Neural progenitor cell (in vitro differentiated cells): ENCODE data around the gene AATK. TPM values are rescaled to one million over a fixed set of nuclear protein-coding genes. Genes with fewer than 3 reads are reported as not detected.

ENCODE experiments used
- DNase-seq: peaks from one replicate; pipeline ENCODE4 v3.0.0-alpha.2; 2016; ENCODE audit warnings: low spot score
- H2AFZ ChIP-seq: fragments of 200-600 bp; sonication (generic); replicated peaks from 2 replicates; pipeline ENCODE4 v1.6.1; 2016; ENCODE audit warnings: antibody characterized with exemption
- H3F3A ChIP-seq: fragments of 200-600 bp; sonication (generic); 2 replicates; pipeline ENCODE4 v1.6.1; 2016; ENCODE audit warnings: antibody characterized with exemption, low read depth
- H3K27ac ChIP-seq: fragments of 200-600 bp; sonication (generic); 2 replicates; pipeline ENCODE4 v1.5.1; 2016; ENCODE audit warnings: mild to moderate bottlenecking
- H3K27me3 ChIP-seq: fragments of 200-600 bp; sonication (generic); 2 replicates; pipeline ENCODE4 v1.6.1; 2016; ENCODE audit warnings: mild to moderate bottlenecking, moderate library complexity
- H3K36me3 ChIP-seq: fragments of 200-600 bp; sonication (generic); 2 replicates; pipeline ENCODE4 v1.5.1; 2016
- H3K4me1 ChIP-seq: fragments of 200-600 bp; sonication (generic); 2 replicates; pipeline ENCODE4 v1.6.1; 2016; ENCODE audit warnings: mixed run types
- H3K4me2 ChIP-seq: fragments of 200-600 bp; sonication (generic); 2 replicates; pipeline ENCODE4 v1.6.1; 2016
- H3K4me3 ChIP-seq: fragments of 200-600 bp; sonication (generic); 2 replicates; pipeline ENCODE4 v1.5.1; 2016
- H3K79me2 ChIP-seq: fragments of 200-600 bp; sonication (generic); 2 replicates; pipeline ENCODE4 v1.6.1; 2016; ENCODE audit warnings: low read depth
- H3K9ac ChIP-seq: fragments of 200-600 bp; sonication (generic); 2 replicates; pipeline ENCODE4 v1.6.1; 2016
- H3K9me3 ChIP-seq: fragments of 200-600 bp; sonication (generic); 2 replicates; pipeline ENCODE4 v1.5.1; 2016; ENCODE audit warnings: low read depth
- H4K20me1 ChIP-seq: fragments of 200-600 bp; sonication (generic); 2 replicates; pipeline ENCODE4 v1.6.1; 2016; ENCODE audit warnings: low read depth
- H3K27ac Mint-ChIP-seq: 3 replicates; pipeline ENCODE4 v1.8.0; 2021; ENCODE audit warnings: mixed read lengths
- H3K27me3 Mint-ChIP-seq: 2 replicates; pipeline ENCODE4 v1.8.0; 2022; ENCODE audit warnings: low read depth, mild to moderate bottlenecking, inconsistent platforms, moderate library complexity, mixed read lengths; ENCODE audit not compliant: insufficient read depth
- H3K36me3 Mint-ChIP-seq: 3 replicates; pipeline ENCODE4 v1.8.0; 2021; ENCODE audit warnings: mixed read lengths
- H3K4me1 Mint-ChIP-seq: 3 replicates; pipeline ENCODE4 v1.8.0; 2021; ENCODE audit warnings: mixed read lengths
- H3K4me3 Mint-ChIP-seq: 3 replicates; pipeline ENCODE4 v1.8.0; 2021; ENCODE audit warnings: mild to moderate bottlenecking, moderate library complexity, mixed read lengths
- H3K9me3 Mint-ChIP-seq: 3 replicates; pipeline ENCODE4 v1.8.0; 2020; ENCODE audit warnings: mixed read lengths
- EZH2 ChIP-seq: fragments of 200-600 bp; sonication (generic); IDR thresholded peaks from 2 replicates; pipeline ENCODE4 v1.6.1; 2017; ENCODE audit warnings: antibody characterized with exemption, mild to moderate bottlenecking, moderate library complexity
- EZH2phosphoT487 ChIP-seq: fragments of 200-600 bp; sonication (generic); IDR thresholded peaks from 2 replicates; pipeline ENCODE4 v1.6.1; 2017; ENCODE audit warnings: antibody characterized with exemption
- total RNA-seq: library from RNA; depleted of rRNA; stranded (reverse); fragments of >200 nt; gene quantifications from 2 replicates; pipeline ENCODE4 v1.2.3, GENCODE V29; 2015; ENCODE audit warnings: low replicate concordance
- TF ChIP-seq, protein P1 (sequence below): fragments of 200-600 bp; sonication (generic); IDR thresholded peaks from 2 replicates; pipeline ENCODE4 v1.5.1; 2017; ENCODE audit warnings: antibody characterized with exemption, mild to moderate bottlenecking

AATK gene
- total RNA-seq, 1 donor from 2014 or later, result 0.32 TPM

DNA sequence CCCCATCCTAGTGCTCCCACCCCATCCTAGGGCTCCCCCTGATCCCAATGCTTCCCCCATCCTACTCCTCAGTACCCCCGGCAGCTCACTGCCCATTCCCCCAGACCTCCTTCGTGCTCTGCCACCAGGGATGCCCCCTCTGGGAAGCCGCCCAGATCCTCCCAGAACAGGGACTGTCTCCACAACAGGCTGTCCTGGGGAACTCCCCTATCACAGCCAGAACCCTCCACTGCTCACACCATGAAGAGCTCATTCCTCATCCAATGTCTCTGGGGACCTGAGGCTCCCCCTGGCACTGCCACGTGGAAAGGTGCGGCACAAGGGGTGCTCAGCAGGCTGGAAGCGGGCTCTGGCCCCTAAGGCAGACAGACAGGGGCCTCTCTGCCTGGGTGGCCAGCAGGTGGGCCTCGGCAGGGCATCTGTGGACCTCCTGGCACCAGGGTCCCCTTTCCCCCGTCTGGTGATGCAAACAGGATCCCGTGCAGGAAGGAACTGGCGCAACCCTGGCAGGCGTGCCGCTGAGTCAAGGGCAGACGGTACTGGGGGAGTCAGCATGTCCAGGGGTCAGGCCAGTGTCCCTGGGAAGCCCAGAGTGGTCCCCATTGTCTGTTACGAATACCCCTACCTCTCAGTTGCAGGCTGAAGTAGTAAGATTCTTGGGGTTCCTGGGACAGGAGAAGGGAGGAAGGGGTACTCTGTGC is 15.5 kb downstream of the AATK start:
- DNase-seq, result no peak
- no peaks in the 10 kb centered on the region for H3K9me3 ChIP-seq
- no peak overlapping the region for H3K4me3 ChIP-seq
- H3K4me2 ChIP-seq, result no peak overlapping the region
- TF ChIP-seq, protein P1, sequence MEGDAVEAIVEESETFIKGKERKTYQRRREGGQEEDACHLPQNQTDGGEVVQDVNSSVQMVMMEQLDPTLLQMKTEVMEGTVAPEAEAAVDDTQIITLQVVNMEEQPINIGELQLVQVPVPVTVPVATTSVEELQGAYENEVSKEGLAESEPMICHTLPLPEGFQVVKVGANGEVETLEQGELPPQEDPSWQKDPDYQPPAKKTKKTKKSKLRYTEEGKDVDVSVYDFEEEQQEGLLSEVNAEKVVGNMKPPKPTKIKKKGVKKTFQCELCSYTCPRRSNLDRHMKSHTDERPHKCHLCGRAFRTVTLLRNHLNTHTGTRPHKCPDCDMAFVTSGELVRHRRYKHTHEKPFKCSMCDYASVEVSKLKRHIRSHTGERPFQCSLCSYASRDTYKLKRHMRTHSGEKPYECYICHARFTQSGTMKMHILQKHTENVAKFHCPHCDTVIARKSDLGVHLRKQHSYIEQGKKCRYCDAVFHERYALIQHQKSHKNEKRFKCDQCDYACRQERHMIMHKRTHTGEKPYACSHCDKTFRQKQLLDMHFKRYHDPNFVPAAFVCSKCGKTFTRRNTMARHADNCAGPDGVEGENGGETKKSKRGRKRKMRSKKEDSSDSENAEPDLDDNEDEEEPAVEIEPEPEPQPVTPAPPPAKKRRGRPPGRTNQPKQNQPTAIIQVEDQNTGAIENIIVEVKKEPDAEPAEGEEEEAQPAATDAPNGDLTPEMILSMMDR, result no peak
- no peak for TF ChIP-seq EZH2phosphoT487
- no peak for TF ChIP-seq EZH2
- H3K9me3 Mint-ChIP-seq, result no peaks in the 10 kb centered on the region
- peaks cover 4% of the 10 kb centered on the region for H3K4me1 Mint-ChIP-seq
- no peak overlapping the region for H3K27ac ChIP-seq
- no peak overlapping the region for H3K4me3 Mint-ChIP-seq
- H3K36me3 Mint-ChIP-seq, result peaks cover 3% of the 10 kb centered on the region
- H4K20me1 ChIP-seq, result no peaks in the 10 kb centered on the region
- H3K27me3 ChIP-seq, result no peaks in the 10 kb centered on the region
- H3K36me3 ChIP-seq, result no peaks in the 10 kb centered on the region
- no peaks in the 10 kb centered on the region for H3K4me1 ChIP-seq
- H2AFZ ChIP-seq, result no peak overlapping the region
- no peak overlapping the region for H3K27ac Mint-ChIP-seq
- H3K27me3 Mint-ChIP-seq, result no peaks in the 10 kb centered on the region
- H3K79me2 ChIP-seq, result no peaks in the 10 kb centered on the region
- H3K9ac ChIP-seq, result no peak overlapping the region
- H3F3A ChIP-seq, result no peaks in the 10 kb centered on the region

DNA sequence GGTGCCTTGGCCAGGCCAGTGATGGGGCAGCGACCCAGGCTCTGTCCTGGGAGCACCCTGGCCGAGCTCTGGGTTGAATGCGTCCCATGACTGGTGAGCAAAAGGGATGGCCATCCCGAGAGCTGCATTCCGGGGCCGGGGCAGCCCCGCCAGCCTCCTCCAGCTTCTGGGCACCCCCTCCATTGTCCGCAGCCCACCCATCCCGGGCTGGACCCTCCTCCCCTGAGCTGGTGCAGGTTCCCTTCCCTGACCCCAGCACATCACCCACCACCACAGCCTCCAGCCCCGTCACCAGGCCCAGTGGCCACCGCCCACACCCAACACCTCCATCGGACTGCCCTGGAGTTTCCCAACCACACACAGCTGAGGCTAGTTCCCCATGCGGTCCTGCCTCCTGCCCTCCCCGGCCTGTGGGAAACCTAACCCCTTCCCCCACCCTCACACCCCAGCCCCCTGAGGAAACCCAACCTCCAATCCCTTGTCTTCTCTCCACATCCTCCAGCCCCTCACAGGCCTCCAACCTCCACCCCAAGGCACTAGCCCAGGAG is 17.0 kb downstream of the AATK start:
- H3K79me2 ChIP-seq, result no peaks in the 10 kb centered on the region
- H3K9me3 ChIP-seq, result no peaks in the 10 kb centered on the region
- H3K27me3 ChIP-seq, result no peaks in the 10 kb centered on the region
- no peaks in the 10 kb centered on the region for H3K4me1 ChIP-seq
- H3K36me3 Mint-ChIP-seq, result peaks cover 1% of the 10 kb centered on the region
- no peak overlapping the region for H2AFZ ChIP-seq
- no peak for DNase-seq
- peaks cover 4% of the 10 kb centered on the region for H3K4me1 Mint-ChIP-seq
- H3K9ac ChIP-seq, result no peak overlapping the region
- H3K4me3 ChIP-seq, result no peak overlapping the region
- TF ChIP-seq EZH2 (no peak), EZH2phosphoT487 (no peak)
- TF ChIP-seq, protein P1, result no peak
- H3K27ac ChIP-seq, result no peak overlapping the region
- H3K4me2 ChIP-seq, result no peak overlapping the region
- H3K36me3 ChIP-seq, result no peaks in the 10 kb centered on the region
- H3K27me3 Mint-ChIP-seq, result no peaks in the 10 kb centered on the region
- H4K20me1 ChIP-seq, result no peaks in the 10 kb centered on the region
- no peak overlapping the region for H3K4me3 Mint-ChIP-seq
- no peaks in the 10 kb centered on the region for H3K9me3 Mint-ChIP-seq
- H3K27ac Mint-ChIP-seq, result no peak overlapping the region
- H3F3A ChIP-seq, result no peaks in the 10 kb centered on the region

DNA sequence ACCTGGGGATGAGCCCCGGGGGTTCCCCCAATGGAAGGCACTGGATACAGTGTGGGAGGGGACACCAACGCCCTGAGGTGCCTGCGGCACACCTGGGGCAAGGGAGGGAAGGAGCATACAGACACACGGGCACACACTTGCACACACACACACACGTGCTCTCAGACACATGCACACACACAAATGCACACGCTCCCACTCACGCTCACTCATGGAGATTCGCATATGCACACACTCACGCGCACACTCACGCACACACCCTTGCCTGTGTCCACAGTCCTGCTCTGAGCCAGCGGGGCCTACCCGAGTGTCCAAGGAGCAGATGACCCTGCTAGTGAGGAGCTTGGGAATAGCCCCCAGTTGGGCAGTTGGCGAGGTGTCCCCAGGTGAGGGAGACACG is 17.4 kb downstream of the AATK start:
- peaks cover 1% of the 10 kb centered on the region for H3K36me3 Mint-ChIP-seq
- Histone ChIP-seq H3K9ac (no peak overlapping the region), H3K4me3 (no peak overlapping the region), H4K20me1 (no peaks in the 10 kb centered on the region), H2AFZ (no peak overlapping the region), H3K36me3 (no peaks in the 10 kb centered on the region), H3K27ac (no peak overlapping the region), H3K79me2 (no peaks in the 10 kb centered on the region), H3K27me3 (no peaks in the 10 kb centered on the region), H3K9me3 (no peaks in the 10 kb centered on the region), H3K4me1 (no peaks in the 10 kb centered on the region), H3K4me2 (no peak overlapping the region), H3F3A (no peaks in the 10 kb centered on the region)
- DNase-seq, result no peak
- peak overlapping the region; percentile 65 for H3K27ac Mint-ChIP-seq
- no peak overlapping the region for H3K4me3 Mint-ChIP-seq
- no peaks in the 10 kb centered on the region for H3K27me3 Mint-ChIP-seq
- no peaks in the 10 kb centered on the region for H3K9me3 Mint-ChIP-seq
- TF ChIP-seq, protein P1, result no peak
- no peak for TF ChIP-seq EZH2phosphoT487
- no peak for TF ChIP-seq EZH2
- peaks cover 4% of the 10 kb centered on the region for H3K4me1 Mint-ChIP-seq
